BJ (cell line): ENCODE data around the gene ZBTB20. TPM values are rescaled to one million over a fixed set of nuclear protein-coding genes. Genes with fewer than 3 reads are reported as not detected.
A peak's percentile ranks its signal among the peaks of the same experiment; 100 is the strongest.

ENCODE experiments used
- CTCF ChIA-PET: fragments of 350-600 bp; formaldehyde crosslinking; extraction: SDS; loops from one replicate; lab custom pipeline; 2021; ENCODE audit warnings: antibody characterized with exemption, inconsistent platforms; lab: Yijun Ruan, JAX
- POLR2A ChIA-PET: fragments of 300-600 bp; sonication (Branson Sonifier 250); formaldehyde crosslinking; extraction: SDS; loops from one replicate; lab custom pipeline; 2021; ENCODE audit warnings: antibody characterized with exemption; lab: Charles Lee
- DNase-seq: peaks from one replicate; pipeline ENCODE4 v3.0.0-alpha.2; 2011; ENCODE audit warnings: low read depth
- H3K27me3 ChIP-seq: 2 replicates; pipeline ENCODE4 v1.6.0; 2011; ENCODE audit warnings: low read length; ENCODE audit not compliant: control insufficient read depth, insufficient read depth
- H3K36me3 ChIP-seq: 2 replicates; pipeline ENCODE4 v1.5.1; 2011; ENCODE audit warnings: low read length; ENCODE audit not compliant: control insufficient read depth, insufficient read depth
- H3K4me3 ChIP-seq: 2 replicates; pipeline ENCODE4 v1.5.1; 2011; ENCODE audit warnings: low read depth, mild to moderate bottlenecking, control low read depth, low read length
- polyA plus RNA-seq: library from polyadenylated mRNA; depleted of rRNA; stranded (reverse); fragments of >200 nt; gene quantifications from 2 replicates; pipeline ENCODE4 v1.2.3, GENCODE V29; 2011
- TF ChIP-seq, protein P1 (sequence below): IDR thresholded peaks from 2 replicates; pipeline ENCODE4 v1.5.1; 2011; ENCODE audit warnings: low read depth, mild to moderate bottlenecking, control low read depth, inconsistent platforms, low read length, moderate library complexity; ENCODE audit not compliant: insufficient read depth

Gene ZBTB20
- polyA plus RNA-seq, 1 experiment, result 6.0 TPM

GRCh38 chr3:114308377-114308776, 838.7 kb downstream of the ZBTB20 start:
- TF ChIP-seq, protein P1, sequence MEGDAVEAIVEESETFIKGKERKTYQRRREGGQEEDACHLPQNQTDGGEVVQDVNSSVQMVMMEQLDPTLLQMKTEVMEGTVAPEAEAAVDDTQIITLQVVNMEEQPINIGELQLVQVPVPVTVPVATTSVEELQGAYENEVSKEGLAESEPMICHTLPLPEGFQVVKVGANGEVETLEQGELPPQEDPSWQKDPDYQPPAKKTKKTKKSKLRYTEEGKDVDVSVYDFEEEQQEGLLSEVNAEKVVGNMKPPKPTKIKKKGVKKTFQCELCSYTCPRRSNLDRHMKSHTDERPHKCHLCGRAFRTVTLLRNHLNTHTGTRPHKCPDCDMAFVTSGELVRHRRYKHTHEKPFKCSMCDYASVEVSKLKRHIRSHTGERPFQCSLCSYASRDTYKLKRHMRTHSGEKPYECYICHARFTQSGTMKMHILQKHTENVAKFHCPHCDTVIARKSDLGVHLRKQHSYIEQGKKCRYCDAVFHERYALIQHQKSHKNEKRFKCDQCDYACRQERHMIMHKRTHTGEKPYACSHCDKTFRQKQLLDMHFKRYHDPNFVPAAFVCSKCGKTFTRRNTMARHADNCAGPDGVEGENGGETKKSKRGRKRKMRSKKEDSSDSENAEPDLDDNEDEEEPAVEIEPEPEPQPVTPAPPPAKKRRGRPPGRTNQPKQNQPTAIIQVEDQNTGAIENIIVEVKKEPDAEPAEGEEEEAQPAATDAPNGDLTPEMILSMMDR, result no peak
- DNase-seq, result no peak
- no peaks in the 10 kb centered on the region for H3K27me3 ChIP-seq
- ChIA-PET POLR2A (no interaction called here), CTCF (interaction anchor here (1.3 to 2.5 kb wide), 2 partner anchors 9 to 18 kb away, joined by 4 to 8 read pairs; no protein-coding TSS in a partner anchor)
- H3K4me3 ChIP-seq, result no peak overlapping the region
- no peaks in the 10 kb centered on the region for H3K36me3 ChIP-seq

DNA sequence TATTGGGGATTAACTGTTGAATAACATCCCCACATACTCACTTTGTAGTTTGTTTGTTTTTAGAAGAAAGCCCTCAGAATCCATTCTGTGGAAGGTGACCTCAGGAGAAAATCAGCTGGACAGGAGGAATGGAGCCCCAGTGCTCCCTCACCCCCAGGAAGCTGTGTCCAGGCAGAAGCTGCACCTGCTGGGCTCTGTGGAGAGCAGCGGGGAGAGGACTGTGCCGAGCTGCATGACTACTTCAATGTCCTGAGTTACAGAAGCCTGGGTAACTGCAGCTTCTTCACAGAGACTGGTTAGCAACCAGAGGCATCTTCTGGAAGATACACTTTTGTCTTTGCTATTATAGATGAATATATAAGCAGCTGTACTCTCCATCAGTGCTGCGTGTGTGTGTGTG, 839.3 kb downstream of the ZBTB20 start:
- no peak overlapping the region for H3K4me3 ChIP-seq
- H3K36me3 ChIP-seq, result no peaks in the 10 kb centered on the region
- no peaks in the 10 kb centered on the region for H3K27me3 ChIP-seq
- ChIA-PET CTCF (interaction anchor here (1.3 to 2.5 kb wide), 3 partner anchors 8 to 17 kb away, joined by 4 to 8 read pairs (median 7); no protein-coding TSS in a partner anchor), POLR2A (no interaction called here)
- DNase-seq, result no peak
- TF ChIP-seq, protein P1, result no peak

DNA sequence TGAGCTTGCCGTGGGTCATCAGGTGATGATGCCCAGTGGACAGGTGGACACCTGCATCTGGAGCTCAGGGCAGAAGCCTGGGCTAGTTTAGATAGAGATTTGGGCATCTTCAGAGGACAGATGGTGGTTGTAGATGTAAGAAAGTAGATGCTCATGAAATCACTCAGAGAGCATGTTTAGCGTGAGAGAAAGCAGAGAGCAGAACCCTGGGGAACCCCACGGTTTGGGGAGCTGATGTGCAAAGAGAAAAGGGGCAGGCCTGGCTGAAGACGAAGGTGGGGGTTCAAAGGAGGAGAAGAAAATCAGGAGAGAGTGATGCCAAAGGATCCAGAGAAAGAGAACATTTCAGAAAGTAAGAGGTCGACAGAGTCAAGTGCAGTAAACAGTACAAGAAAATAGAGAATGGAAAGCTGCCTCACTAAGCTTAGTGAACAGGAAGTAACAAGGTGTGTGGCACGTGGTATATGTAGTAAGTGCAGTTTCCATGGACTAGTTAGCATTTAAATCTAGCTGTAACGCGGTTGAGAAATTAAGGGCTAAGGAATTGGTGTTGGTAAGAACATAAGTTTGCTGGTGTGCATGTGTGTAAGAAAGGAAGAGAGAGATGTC, 839.8 kb downstream of the ZBTB20 start:
- Histone ChIP-seq H3K36me3 (no peaks in the 10 kb centered on the region), H3K4me3 (no peak overlapping the region), H3K27me3 (no peaks in the 10 kb centered on the region)
- ChIA-PET CTCF (interaction anchor here (1.0 to 2.5 kb wide), 4 partner anchors 8 to 18 kb away, joined by 3 to 8 read pairs (median 6); no protein-coding TSS in a partner anchor), POLR2A (no interaction called here)
- DNase-seq, result no peak
- TF ChIP-seq, protein P1, result no peak

DNA sequence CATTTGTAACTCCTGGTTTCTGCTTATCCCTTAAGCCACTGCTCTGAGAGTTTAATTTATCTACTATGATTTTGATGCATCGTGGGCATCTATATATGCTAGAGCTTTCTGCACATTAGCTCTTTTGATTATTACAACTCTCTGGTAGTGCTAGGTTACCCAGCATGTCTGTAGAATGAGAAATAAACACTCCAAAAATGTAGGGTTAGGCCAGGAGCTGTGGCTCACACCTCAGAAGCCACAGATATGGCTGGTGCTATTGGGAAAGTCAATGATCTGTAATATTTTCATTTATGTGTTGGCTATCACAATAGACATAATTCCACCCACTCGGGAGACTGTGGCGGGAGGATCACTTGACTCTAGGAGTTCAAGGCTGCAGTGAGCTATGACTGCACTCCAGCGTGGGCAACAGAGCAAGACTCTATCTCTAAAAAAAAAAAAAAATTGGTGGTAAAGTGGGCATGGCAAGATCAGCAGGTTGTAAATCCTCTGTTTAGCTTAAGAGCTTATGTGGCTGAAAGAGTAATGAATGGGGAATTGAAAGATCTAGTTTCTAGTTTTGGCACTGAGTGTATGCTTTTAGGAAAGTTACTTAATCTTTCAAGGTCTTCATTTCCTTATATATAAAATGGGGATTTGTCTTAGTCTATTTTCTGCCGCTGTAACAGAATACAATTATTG, 847.0 kb downstream of the ZBTB20 start:
- DNase-seq, result no peak
- CTCF ChIA-PET, result interaction anchor here (0.7 to 2.9 kb wide), 4 partner anchors 8 to 16 kb away, joined by 3 to 13 read pairs (median 4); no protein-coding TSS in a partner anchor

DNA sequence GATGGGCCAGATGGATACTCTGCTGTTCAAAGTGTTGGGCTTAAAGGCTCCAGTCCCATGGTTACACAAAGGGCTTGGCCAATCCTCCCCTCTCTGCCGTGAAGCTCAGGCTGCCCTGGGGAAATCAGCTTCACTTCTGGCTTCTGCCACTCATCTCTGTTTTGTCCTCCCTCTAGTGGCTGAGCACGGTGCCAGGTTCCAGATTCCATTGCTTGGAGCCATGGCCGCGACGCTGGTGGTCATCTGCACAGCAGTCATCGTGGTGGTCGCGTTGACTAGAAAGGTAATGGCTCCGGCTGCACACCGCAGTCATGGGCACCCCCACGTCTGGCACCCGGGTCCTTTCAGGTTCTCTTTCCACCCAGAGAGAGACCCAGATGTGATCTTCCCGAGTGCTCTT, 847.7 kb downstream of the ZBTB20 start:
- CTCF ChIA-PET, result interaction anchor here (0.8 to 2.9 kb wide), 3 partner anchors 8 to 11 kb away, joined by 3 to 13 read pairs (median 4); no protein-coding TSS in a partner anchor
- H3K27me3 ChIP-seq, result peaks cover 6% of the 10 kb centered on the region
- H3K4me3 ChIP-seq, result no peak overlapping the region
- TF ChIP-seq, protein P1, result peak; percentile 44
- H3K36me3 ChIP-seq, result no peaks in the 10 kb centered on the region
- no peak for DNase-seq
- POLR2A ChIA-PET, result no interaction called here

More for the DNA sequence above, 847.0 kb downstream of the ZBTB20 start:
- Histone ChIP-seq H3K4me3 (no peak overlapping the region), H3K27me3 (peaks cover 6% of the 10 kb centered on the region), H3K36me3 (no peaks in the 10 kb centered on the region)
- POLR2A ChIA-PET, result no interaction called here
- TF ChIP-seq, protein P1, result no peak
